ENCODE data around the gene CLDN14.
A peak's percentile ranks its signal among the peaks of the same experiment; 100 is the strongest.

The CLDN14 gene

GRCh38 chr21:36415375-36415774, 64.5 kb downstream of the CLDN14 start:
- Mint-ChIP-seq H3K27me3 (ENCODE audit: low read depth, poor library complexity) (no peaks in the 10 kb centered on the region), H3K27ac (no peak overlapping the region), H3K36me3 (ENCODE audit: low read depth) (peaks cover 36% of the 10 kb centered on the region), H3K4me1 (peaks cover 4% of the 10 kb centered on the region), H3K4me3 (no peak overlapping the region), H3K9me3 (no peaks in the 10 kb centered on the region)
- no peak for DNase-seq
- no peak for TF ChIP-seq CTCF (IDR thresholded peaks at IDR 0.05)

GRCh38 chr21:36412916-36413315, 67.0 kb downstream of the CLDN14 start:
- Mint-ChIP-seq H3K4me1 (no peaks in the 10 kb centered on the region), H3K36me3 (ENCODE audit: low read depth) (peaks cover 57% of the 10 kb centered on the region)
- TF ChIP-seq CTCF (IDR thresholded peaks at IDR 0.05): no peak

GRCh38 chr21:36411301-36411700, 68.6 kb downstream of the CLDN14 start:
- Mint-ChIP-seq H3K36me3 (ENCODE audit: low read depth) (peaks cover 65% of the 10 kb centered on the region), H3K4me3 (no peak overlapping the region), H3K9me3 (no peaks in the 10 kb centered on the region), H3K27me3 (ENCODE audit: low read depth, poor library complexity) (peaks cover 3% of the 10 kb centered on the region), H3K4me1 (no peaks in the 10 kb centered on the region), H3K27ac (peak overlapping the region; percentile 39)
- no peak for TF ChIP-seq CTCF (IDR thresholded peaks at IDR 0.05)
- DNase-seq: no peak

More at GRCh38 chr21:36412916-36413315, 67.0 kb downstream of the CLDN14 start:
- DNase-seq: no peak
- Mint-ChIP-seq H3K9me3 (no peaks in the 10 kb centered on the region), H3K4me3 (no peak overlapping the region), H3K27me3 (ENCODE audit: low read depth, poor library complexity) (peaks cover 3% of the 10 kb centered on the region), H3K27ac (peak overlapping the region; percentile 44)
